Eye (tissue), 1 donor: Measurements from ENCODE around the gene C19orf85.
A peak's percentile ranks its signal among the peaks of the same experiment; 100 is the strongest.

Experiments
- DNase-seq: peaks from one replicate; pipeline ENCODE4 v3.0.0-alpha.2; 2015

C19orf85 gene

GRCh38 chr19:55488986-55489710 is 24.6 kb upstream of the C19orf85 start:
- DNase-seq, result no peak

GRCh38 chr19:55487924-55488687 is 23.6 kb upstream of the C19orf85 start, which contains the start of gene SSC5D:
Gene SSC5D, plus strand, starts transcription at chr19:55488436. Its CDS starts 154 bp downstream, at chr19:55488590.
- DNase-seq, result peak; percentile 64

GRCh38 chr19:55486971-55487923 is 22.7 kb upstream of the C19orf85 start:
- peak; percentile 86 for DNase-seq

- DNase-seq, result no peak
Observed at GRCh38 chr19:55486043-55486970, 21.8 kb upstream of the C19orf85 start.

GRCh38 chr19:55485439-55486011 is 21.0 kb upstream of the C19orf85 start:
- DNase-seq, result no peak

- DNase-seq, result peak; percentile 94
Observed at GRCh38 chr19:55484593-55485438, 20.3 kb upstream of the C19orf85 start, which contains the start of gene NAT14. Gene NAT14, plus strand, starts transcription at chr19:55485188. Its CDS starts 521 bp downstream, at chr19:55485709.

GRCh38 chr19:55483706-55484592 is 19.4 kb upstream of the C19orf85 start:
- peak; percentile 37 for DNase-seq

GRCh38 chr19:55482967-55483705 is 18.6 kb upstream of the C19orf85 start:
- DNase-seq, result no peak

GRCh38 chr19:55482156-55482961 is 17.8 kb upstream of the C19orf85 start:
- no peak for DNase-seq

- no peak for DNase-seq
Observed at GRCh38 chr19:55481794-55482155, 17.2 kb upstream of the C19orf85 start.

- no peak for DNase-seq
Observed at GRCh38 chr19:55481148-55481793, 16.7 kb upstream of the C19orf85 start.

GRCh38 chr19:55479451-55480230 is 15.1 kb upstream of the C19orf85 start:
- DNase-seq, result no peak

GRCh38 chr19:55479045-55479444 is 14.5 kb upstream of the C19orf85 start:
- no peak for DNase-seq

GRCh38 chr19:55478364-55478763 is 13.8 kb upstream of the C19orf85 start:
- DNase-seq, result no peak

- no peak for DNase-seq
Observed at GRCh38 chr19:55477905-55478304, 13.4 kb upstream of the C19orf85 start.

GRCh38 chr19:55476100-55476775 is 11.7 kb upstream of the C19orf85 start, which contains the start of gene ZNF628:
Gene ZNF628, plus strand, starts transcription at chr19:55476617. Its CDS starts 3,294 bp downstream, at chr19:55479911.
- DNase-seq, result peak; percentile 99
